HepG2 (cell line): ENCODE results near the gene CTAG1A. TPM values are rescaled to one million over a fixed set of nuclear protein-coding genes. Genes with fewer than 3 reads are reported as not detected.
A peak's percentile ranks its signal among the peaks of the same experiment; 100 is the strongest.

Experiments
- GATA4 ChIP-seq: sonication (generic); IDR thresholded peaks from 2 replicates; pipeline ENCODE4 v1.6.1; 2016; ENCODE audit warnings: antibody characterized with exemption, low read depth, borderline replicate concordance
- GLI4 ChIP-seq: sonication (generic); formaldehyde crosslinking; IDR thresholded peaks from 2 replicates; pipeline ENCODE4 v1.5.1; 2020; ENCODE audit warnings: missing genetic modification reagents, mild to moderate bottlenecking, moderate library complexity, borderline replicate concordance
- HNF4G ChIP-seq, 2 experiments: sonication (generic) in 1 of 2; formaldehyde crosslinking in 1 of 2; IDR thresholded peaks; 2 replicates each; pipeline versions ENCODE4 v1.4.0 to v1.6.1; 2011 to 2020; ENCODE audit warnings: borderline replicate concordance in 2 of 2, low read depth in 2 of 2, mild to moderate bottlenecking in 2 of 2, low read length in 1 of 2, missing genetic modification reagents in 1 of 2, moderate library complexity in 1 of 2
- KDM1A ChIP-seq: IDR thresholded peaks from 2 replicates; pipeline ENCODE4 v1.6.1; 2016; ENCODE audit warnings: missing compliant biosample characterization
- SMAD1 ChIP-seq: sonication (generic); formaldehyde crosslinking; IDR thresholded peaks from 2 replicates; pipeline ENCODE4 v1.4.0; 2020; ENCODE audit warnings: missing genetic modification reagents, low read depth, mild to moderate bottlenecking, borderline replicate concordance
- STAG1 ChIP-seq: sonication (generic); formaldehyde crosslinking; IDR thresholded peaks from 2 replicates; pipeline ENCODE4 v1.4.0; 2020; ENCODE audit warnings: missing genetic modification reagents
- TCF12 ChIP-seq, 2 experiments: fragments of 450-650 bp in 1 of 2; sonication (generic) in 1 of 2; formaldehyde crosslinking in 1 of 2; IDR thresholded peaks; 2 replicates each; pipeline versions ENCODE4 v1.6.1 to v1.8.0; 2017 to 2022; ENCODE audit warnings: antibody characterized with exemption in 1 of 2, mild to moderate bottlenecking in 1 of 2, missing genetic modification reagents in 1 of 2, moderate library complexity in 1 of 2
- ZFP36 ChIP-seq: fragments of 150-350 bp; IDR thresholded peaks from 2 replicates; pipeline ENCODE4 v1.6.1; 2018; ENCODE audit warnings: borderline replicate concordance, low read length, low read depth; ENCODE audit not compliant: partially characterized antibody
- ZNF264 ChIP-seq: sonication (generic); formaldehyde crosslinking; IDR thresholded peaks from 2 replicates; pipeline ENCODE4 v1.4.0; 2020; ENCODE audit warnings: missing genetic modification reagents
- ZNF337 ChIP-seq: sonication (generic); formaldehyde crosslinking; IDR thresholded peaks from 2 replicates; pipeline ENCODE4 v1.5.1; 2020; ENCODE audit warnings: missing genetic modification reagents, low read depth, mild to moderate bottlenecking, borderline replicate concordance
- ZNF781 ChIP-seq: sonication (generic); formaldehyde crosslinking; IDR thresholded peaks from 2 replicates; pipeline ENCODE4 v1.5.1; 2020; ENCODE audit warnings: borderline replicate concordance, mild to moderate bottlenecking, missing genetic modification reagents; ENCODE audit errors: not compliant biosample characterization
- ZNF879 ChIP-seq: sonication (generic); formaldehyde crosslinking; IDR thresholded peaks from 2 replicates; pipeline ENCODE4 v1.8.1; 2023; ENCODE audit warnings: missing genetic modification reagents
- polyA plus RNA-seq, 8 experiments: library from polyadenylated mRNA; depleted of rRNA in 3 of 8; stranded (reverse) in 7 of 8; unstranded in 1 of 8; fragments of >200 nt; fragmentation: Illumina TruSeq in 4 of 8; extraction: Trizol in 4 of 8; gene quantifications; 2 replicates each; pipeline versions ENCODE4 v1.2.1 to v1.2.3, GENCODE V29; 2011 to 2016; ENCODE audit warnings: low read depth in 4 of 8, missing spikeins in 1 of 8, mixed read lengths in 1 of 8; ENCODE audit not compliant: insufficient read depth in 1 of 8
- total RNA-seq, 5 experiments: library from RNA; depleted of rRNA; stranded (reverse); fragments of >200 nt; fragmentation: Illumina TruSeq; extraction: Trizol; gene quantifications; 2 replicates each; pipeline ENCODE4 v1.2.3, GENCODE V29; 2016; ENCODE audit warnings: low read depth in 1 of 5
- TF ChIP-seq, protein P1 (sequence below): sonication (generic); formaldehyde crosslinking; IDR thresholded peaks from 2 replicates; pipeline ENCODE4 v1.4.0; 2020; ENCODE audit warnings: missing genetic modification reagents, borderline replicate concordance
- TF ChIP-seq, protein P2 (sequence below): sonication (generic); formaldehyde crosslinking; IDR thresholded peaks from 2 replicates; pipeline ENCODE4 v1.4.0; 2020; ENCODE audit warnings: missing genetic modification reagents
- TF ChIP-seq, protein P3 (sequence below): IDR thresholded peaks from 2 replicates; pipeline ENCODE4 v1.6.1; 2016; ENCODE audit warnings: missing compliant biosample characterization, missing genetic modification reagents, borderline replicate concordance
- TF ChIP-seq, protein P4 (sequence below): sonication (generic); formaldehyde crosslinking; IDR thresholded peaks from 2 replicates; pipeline ENCODE4 v1.4.0; 2020; ENCODE audit warnings: missing genetic modification reagents, borderline replicate concordance

The CTAG1A gene
- total and polyA plus RNA-seq, 2 of the 13 experiments (the other 11 are each of a cell fraction or from before 2014, with no cell fraction given): not detected

DNA sequence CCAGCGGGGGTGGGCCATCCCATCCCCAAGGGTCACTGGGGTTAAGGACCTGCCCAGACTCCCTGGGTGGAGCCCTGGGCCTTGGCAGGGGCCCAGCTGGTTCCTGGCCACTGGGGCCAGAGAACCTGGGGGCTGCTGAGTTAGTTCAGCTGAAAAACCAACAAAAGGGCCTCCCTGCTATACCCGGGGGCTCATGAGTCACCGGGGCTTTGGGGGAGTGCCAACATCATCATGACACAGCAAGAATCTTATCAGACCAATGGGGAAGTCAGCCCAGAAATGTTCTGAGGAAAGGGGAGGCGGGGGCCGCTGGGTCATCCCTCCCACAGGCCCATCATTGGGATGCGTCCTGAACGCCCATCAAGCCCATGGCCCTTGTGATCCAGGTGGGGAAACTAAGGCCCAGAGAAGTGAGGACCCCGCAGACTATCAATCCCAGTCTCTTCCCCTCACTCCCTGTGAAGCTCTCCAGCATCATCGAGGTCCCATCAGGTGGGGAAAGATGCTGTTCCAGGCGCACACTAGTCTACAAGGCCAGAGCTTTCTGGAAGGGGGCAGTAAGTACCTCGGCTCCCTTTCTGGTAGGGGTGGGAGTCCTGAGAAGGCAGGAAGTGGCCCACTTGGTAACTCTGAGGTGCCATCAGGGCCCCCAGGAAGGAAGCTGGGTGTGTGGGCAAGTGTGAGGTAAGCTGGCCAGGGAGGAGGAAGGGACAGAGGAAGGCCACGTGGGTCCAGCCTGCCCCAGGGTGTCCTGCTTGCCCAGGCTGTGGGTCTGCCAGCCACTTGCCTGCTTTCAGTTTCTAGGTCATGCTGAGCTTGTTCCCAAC is 42.8 kb upstream of the CTAG1A start (continued):
- TF ChIP-seq, protein P1, sequence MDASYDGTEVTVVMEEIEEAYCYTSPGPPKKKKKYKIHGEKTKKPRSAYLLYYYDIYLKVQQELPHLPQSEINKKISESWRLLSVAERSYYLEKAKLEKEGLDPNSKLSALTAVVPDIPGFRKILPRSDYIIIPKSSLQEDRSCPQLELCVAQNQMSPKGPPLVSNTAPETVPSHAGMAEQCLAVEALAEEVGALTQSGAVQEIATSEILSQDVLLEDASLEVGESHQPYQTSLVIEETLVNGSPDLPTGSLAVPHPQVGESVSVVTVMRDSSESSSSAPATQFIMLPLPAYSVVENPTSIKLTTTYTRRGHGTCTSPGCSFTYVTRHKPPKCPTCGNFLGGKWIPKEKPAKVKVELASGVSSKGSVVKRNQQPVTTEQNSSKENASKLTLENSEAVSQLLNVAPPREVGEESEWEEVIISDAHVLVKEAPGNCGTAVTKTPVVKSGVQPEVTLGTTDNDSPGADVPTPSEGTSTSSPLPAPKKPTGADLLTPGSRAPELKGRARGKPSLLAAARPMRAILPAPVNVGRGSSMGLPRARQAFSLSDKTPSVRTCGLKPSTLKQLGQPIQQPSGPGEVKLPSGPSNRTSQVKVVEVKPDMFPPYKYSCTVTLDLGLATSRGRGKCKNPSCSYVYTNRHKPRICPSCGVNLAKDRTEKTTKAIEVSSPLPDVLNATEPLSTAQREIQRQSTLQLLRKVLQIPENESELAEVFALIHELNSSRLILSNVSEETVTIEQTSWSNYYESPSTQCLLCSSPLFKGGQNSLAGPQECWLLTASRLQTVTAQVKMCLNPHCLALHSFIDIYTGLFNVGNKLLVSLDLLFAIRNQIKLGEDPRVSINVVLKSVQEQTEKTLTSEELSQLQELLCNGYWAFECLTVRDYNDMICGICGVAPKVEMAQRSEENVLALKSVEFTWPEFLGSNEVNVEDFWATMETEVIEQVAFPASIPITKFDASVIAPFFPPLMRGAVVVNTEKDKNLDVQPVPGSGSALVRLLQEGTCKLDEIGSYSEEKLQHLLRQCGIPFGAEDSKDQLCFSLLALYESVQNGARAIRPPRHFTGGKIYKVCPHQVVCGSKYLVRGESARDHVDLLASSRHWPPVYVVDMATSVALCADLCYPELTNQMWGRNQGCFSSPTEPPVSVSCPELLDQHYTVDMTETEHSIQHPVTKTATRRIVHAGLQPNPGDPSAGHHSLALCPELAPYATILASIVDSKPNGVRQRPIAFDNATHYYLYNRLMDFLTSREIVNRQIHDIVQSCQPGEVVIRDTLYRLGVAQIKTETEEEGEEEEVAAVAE: no peak
- TF ChIP-seq GLI4 (no peak), ZNF264 (CRISPR knock-in tag) (peak; percentile 51; the same call in 1 of the 2 replicates), ZNF879 (CRISPR knock-in tag) (no peak), GATA4 (0 out of 2 replicates have a peak, but pooled peaks have one; percentile 37), ZNF337 (CRISPR knock-in tag) (no peak), HNF4G (IDR thresholded peaks at IDR 0.05; ENCODE audit: borderline replicate concordance, low read depth, low read length) (no peak; the same call in 1 of the 2 replicates), HNF4G (CRISPR knock-in tag; IDR thresholded peaks at IDR 0.05; ENCODE audit: borderline replicate concordance, low read depth) (no peak), STAG1 (CRISPR knock-in tag) (no peak), KDM1A (CRISPR knock-in tag) (no peak), TCF12 (IDR thresholded peaks at IDR 0.05) (no peak), TCF12 (CRISPR knock-in tag; IDR thresholded peaks at IDR 0.05) (no peak), SMAD1 (no peak), ZFP36 (no peak), ZNF781 (CRISPR knock-in tag) (no peak)
- TF ChIP-seq, protein P2, sequence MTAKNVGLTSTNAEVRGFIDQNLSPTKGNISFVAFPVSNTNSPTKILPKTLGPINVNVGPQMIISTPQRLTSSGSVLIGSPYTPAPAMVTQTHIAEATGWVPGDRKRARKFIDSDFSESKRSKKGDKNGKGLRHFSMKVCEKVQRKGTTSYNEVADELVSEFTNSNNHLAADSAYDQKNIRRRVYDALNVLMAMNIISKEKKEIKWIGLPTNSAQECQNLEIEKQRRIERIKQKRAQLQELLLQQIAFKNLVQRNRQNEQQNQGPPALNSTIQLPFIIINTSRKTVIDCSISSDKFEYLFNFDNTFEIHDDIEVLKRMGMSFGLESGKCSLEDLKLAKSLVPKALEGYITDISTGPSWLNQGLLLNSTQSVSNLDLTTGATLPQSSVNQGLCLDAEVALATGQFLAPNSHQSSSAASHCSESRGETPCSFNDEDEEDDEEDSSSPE (CRISPR knock-in tag): 0 out of 2 replicates have a peak, but pooled peaks have one; percentile 15
- TF ChIP-seq, protein P3, sequence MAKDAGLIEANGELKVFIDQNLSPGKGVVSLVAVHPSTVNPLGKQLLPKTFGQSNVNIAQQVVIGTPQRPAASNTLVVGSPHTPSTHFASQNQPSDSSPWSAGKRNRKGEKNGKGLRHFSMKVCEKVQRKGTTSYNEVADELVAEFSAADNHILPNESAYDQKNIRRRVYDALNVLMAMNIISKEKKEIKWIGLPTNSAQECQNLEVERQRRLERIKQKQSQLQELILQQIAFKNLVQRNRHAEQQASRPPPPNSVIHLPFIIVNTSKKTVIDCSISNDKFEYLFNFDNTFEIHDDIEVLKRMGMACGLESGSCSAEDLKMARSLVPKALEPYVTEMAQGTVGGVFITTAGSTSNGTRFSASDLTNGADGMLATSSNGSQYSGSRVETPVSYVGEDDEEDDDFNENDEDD (CRISPR knock-in tag): no peak
- TF ChIP-seq, protein P4, sequence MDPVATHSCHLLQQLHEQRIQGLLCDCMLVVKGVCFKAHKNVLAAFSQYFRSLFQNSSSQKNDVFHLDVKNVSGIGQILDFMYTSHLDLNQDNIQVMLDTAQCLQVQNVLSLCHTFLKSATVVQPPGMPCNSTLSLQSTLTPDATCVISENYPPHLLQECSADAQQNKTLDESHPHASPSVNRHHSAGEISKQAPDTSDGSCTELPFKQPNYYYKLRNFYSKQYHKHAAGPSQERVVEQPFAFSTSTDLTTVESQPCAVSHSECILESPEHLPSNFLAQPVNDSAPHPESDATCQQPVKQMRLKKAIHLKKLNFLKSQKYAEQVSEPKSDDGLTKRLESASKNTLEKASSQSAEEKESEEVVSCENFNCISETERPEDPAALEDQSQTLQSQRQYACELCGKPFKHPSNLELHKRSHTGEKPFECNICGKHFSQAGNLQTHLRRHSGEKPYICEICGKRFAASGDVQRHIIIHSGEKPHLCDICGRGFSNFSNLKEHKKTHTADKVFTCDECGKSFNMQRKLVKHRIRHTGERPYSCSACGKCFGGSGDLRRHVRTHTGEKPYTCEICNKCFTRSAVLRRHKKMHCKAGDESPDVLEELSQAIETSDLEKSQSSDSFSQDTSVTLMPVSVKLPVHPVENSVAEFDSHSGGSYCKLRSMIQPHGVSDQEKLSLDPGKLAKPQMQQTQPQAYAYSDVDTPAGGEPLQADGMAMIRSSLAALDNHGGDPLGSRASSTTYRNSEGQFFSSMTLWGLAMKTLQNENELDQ (CRISPR knock-in tag): no peak
